GM19468 (cell line): ENCODE measurements around the gene GALNT18.

Experiments
- ATAC-seq: cut with Tn5 transposase; IDR thresholded peaks from one replicate; pipeline ENCODE4 v1.9.1; 2021; ENCODE audit warnings: mild to moderate bottlenecking, moderate library complexity, moderate number of reproducible peaks; ENCODE audit not compliant: unreplicated experiment; ENCODE audit errors: extremely low read depth

Gene GALNT18

GRCh38 chr11:11505692-11506091, 116.1 kb downstream of the GALNT18 start:
- no peak for ATAC-seq

- no peak for ATAC-seq
These were observed 116.6 kb downstream of the GALNT18 start for GRCh38 chr11:11505190-11505589.

- no peak for ATAC-seq
These were observed 117.7 kb downstream of the GALNT18 start for GRCh38 chr11:11504071-11504470.

- no peak for ATAC-seq
These were observed 119.4 kb downstream of the GALNT18 start for GRCh38 chr11:11502263-11502861.

DNA sequence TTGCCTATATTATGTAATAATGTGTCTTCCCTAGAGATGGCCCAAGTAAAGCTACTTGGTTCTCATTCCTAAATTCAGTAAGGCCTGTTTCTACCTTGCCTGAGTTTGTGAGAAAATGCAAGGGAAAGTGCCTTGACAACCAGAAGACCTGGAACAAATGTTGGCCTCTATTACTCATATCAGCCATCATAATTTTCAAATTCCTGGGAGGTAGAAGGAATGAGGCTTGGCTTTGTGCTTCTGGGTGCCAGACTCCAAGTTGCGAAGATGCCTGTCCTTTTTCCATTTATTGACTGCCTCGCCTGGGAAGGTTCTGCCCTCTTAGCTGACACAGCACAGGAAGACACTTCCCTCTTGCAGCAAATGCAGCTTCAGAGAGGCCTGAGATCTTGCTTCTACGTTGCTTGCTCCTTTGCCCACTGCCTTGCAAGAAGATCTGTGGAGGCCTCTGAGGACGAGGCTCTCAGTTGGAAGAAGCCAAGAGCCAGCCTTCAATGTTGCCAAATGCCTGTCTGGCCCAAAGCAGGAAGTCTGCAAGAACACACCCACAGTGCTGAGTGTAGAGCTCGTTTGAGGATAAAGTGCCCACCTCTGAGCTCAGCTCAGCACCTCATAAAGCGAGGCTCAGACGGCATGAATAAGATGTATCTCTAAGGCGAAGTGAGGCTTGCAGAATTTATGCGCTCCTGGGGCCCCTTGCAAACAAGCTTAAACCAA, 120.1 kb downstream of the GALNT18 start:
- ATAC-seq: no peak

- no peak for ATAC-seq
These were observed 120.9 kb downstream of the GALNT18 start for GRCh38 chr11:11500744-11501487.

DNA sequence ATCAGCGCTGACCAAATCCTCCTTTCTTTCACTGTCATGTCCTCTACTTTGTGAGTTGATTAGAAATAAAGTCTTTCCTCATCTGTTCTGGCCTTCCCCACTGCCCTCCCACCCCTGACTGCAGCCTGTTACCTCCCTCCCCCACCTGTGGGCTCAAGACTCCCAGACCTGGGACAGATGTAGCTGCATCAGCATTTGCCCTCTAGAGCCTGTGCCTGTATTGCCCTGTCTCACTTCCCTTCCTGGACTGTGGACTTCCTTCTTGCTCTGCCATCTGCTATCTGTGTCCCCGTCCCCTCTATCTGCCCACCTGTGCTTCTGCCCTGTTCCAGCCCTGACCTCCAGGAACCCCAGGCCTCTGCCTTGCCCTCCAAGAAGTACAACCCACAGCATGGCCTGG, 122.5 kb downstream of the GALNT18 start:
- no peak for ATAC-seq

GRCh38 chr11:11498195-11498594, 123.6 kb downstream of the GALNT18 start:
- ATAC-seq: no peak

DNA sequence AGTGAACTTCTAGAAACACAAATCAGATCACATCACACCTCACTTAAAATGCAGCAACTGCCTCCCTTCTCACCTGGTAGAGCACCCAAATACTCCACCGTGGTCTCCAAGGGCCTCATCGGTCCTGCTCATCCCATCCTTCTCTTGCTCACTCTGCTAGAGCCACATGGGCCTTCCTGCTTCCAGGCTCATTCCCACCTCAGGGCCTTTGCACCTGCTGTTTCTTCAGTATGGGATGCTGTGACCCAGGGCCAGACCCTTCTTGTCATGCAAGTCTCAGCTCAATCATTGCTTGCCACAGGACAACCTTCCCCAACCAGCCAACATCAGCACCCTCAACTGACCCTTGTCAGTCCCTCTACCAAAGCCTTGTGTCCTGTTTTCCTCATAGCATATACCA, 124.9 kb downstream of the GALNT18 start:
- no peak for ATAC-seq

- no peak for ATAC-seq
These were observed 127.5 kb downstream of the GALNT18 start for GRCh38 chr11:11494348-11494747.

GRCh38 chr11:11493698-11494097, 128.1 kb downstream of the GALNT18 start:
- ATAC-seq: no peak

DNA sequence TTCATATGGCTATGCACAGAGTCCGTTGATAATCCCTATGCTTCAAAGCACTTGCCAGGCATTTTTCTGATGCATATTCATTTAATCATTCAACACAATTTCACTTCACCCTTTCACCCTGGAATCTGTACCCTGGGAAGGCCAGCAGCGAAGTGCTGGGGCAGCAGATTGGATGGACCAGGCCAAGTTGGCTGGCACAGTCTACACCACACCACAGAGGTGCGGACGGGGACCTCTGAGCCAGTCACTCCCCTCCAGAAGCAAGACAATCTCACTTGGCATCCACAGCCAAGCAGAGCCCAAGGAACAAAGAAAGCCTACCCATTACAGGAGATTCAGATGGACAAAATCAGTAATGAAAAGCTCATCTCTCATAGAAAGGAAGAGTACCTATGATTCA, 130.2 kb downstream of the GALNT18 start:
- ATAC-seq: no peak

GRCh38 chr11:11491014-11491413, 130.8 kb downstream of the GALNT18 start:
- no peak for ATAC-seq

GRCh38 chr11:11486423-11486822, 135.4 kb downstream of the GALNT18 start:
- ATAC-seq: no peak

- no peak for ATAC-seq
These were observed 135.8 kb downstream of the GALNT18 start for GRCh38 chr11:11486002-11486401.

GRCh38 chr11:11483627-11484026, 138.2 kb downstream of the GALNT18 start:
- ATAC-seq: no peak

- no peak for ATAC-seq
These were observed 139.1 kb downstream of the GALNT18 start for GRCh38 chr11:11482730-11483129.

DNA sequence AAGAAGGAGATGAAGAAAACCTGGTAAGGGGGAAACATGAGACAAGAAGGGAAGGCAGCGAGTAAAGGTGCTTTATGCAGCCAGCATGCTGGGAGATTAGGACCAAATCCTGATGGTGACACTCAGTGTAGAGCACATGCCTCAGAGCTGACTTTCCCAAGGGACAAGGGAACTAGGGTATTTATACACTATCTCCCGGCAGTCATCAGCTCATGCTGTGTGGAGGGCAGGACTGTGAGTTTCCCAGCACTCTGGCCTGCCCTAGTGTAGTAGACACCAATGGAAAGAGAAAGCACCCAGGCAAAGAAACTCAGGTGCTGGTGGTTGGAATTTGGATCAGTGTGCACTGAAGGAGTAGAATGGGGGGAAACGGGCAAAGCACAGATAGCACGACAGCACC, 140.4 kb downstream of the GALNT18 start:
- no peak for ATAC-seq

- no peak for ATAC-seq
These were observed 140.8 kb downstream of the GALNT18 start for GRCh38 chr11:11480971-11481370.

DNA sequence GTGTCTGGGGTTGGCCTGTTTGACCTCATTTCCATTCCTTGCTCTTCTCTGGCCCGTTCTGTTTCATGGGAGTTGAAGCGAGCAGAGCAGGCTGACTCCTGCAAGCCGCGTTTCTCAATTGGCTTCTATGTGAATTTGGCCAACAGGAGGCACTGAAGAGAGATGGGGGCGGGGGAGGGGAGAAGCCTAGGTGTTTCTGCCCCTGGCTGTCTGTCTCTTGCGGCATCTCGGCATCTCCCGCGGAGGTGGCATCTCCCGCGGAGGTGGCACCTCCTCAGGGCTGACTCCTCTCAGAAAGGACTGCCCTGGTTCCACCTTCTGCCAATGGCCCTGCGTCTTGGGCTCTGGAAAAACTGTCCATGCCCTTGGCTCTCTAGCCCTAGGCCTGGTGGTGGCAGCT, 143.1 kb downstream of the GALNT18 start:
- no peak for ATAC-seq

GRCh38 chr11:11477695-11478420, 143.9 kb downstream of the GALNT18 start:
- ATAC-seq: no peak
